ENCODE data around the gene ERCC6L2. TPM values are rescaled to one million over a fixed set of nuclear protein-coding genes. Genes with fewer than 3 reads are reported as not detected.

The ERCC6L2 gene
- 66.7 and 78.5 TPM in 2 replicates for total RNA-seq

GRCh38 chr9:95875305-95876137, at the start of gene ERCC6L2:
ERCC6L2 (plus strand) TSS chr9:95875691; CDS start chr9:95876039, 348 bp downstream.

